ENCODE measurements around the gene NDUFAF5. TPM values are rescaled to one million over a fixed set of nuclear protein-coding genes. Genes with fewer than 3 reads are reported as not detected.

Gene NDUFAF5
- total RNA-seq, 2 experiments from 2014 or later, result 70.8 to 73.5 TPM

GRCh38 chr20:13771853-13772453 is 12.9 kb upstream of the NDUFAF5 start:
- peaks cover 73% of the 10 kb centered on the region for H3K36me3 ChIP-seq (ENCODE audit: insufficient read depth, low read length)

GRCh38 chr20:13772529-13772928 is 12.3 kb upstream of the NDUFAF5 start:
- no peak for TF ChIP-seq CTCF (IDR thresholded peaks at IDR 0.05)
- peaks cover 87% of the 10 kb centered on the region for H3K36me3 Mint-ChIP-seq (ENCODE audit: low read depth)
- intact Hi-C loops (cut with DNase I, micrococcal nuclease), result loop anchor here in 1 of 2 experiments (5.0 kb wide), 3 partner anchors 315 to 845 kb away; no protein-coding TSS in a partner anchor
- no peaks in the 10 kb centered on the region for H3K27me3 Mint-ChIP-seq
- no peak overlapping the region for H3K27ac Mint-ChIP-seq
- Histone ChIP-seq H3K4me1 (ENCODE audit: insufficient read depth, low read length) (no peaks in the 10 kb centered on the region), H3K36me3 (ENCODE audit: insufficient read depth, low read length) (peaks cover 67% of the 10 kb centered on the region), H3K27ac (ENCODE audit: low read depth in 1 of 2, low read length in 2 of 2) (no peak overlapping the region), H3K9me3 (ENCODE audit: control insufficient read depth in 1 of 2, insufficient read depth in 1 of 2, low read length in 2 of 2) (no peaks in the 10 kb centered on the region), H3K27me3 (ENCODE audit: control insufficient read depth in 1 of 2, insufficient read depth in 2 of 2, low read length in 2 of 2) (no peaks in the 10 kb centered on the region), H3K4me3 (ENCODE audit: low read length) (no peak overlapping the region)
- H3K4me3 Mint-ChIP-seq, result no peak overlapping the region
- DNase-seq (no peak), ATAC-seq (ENCODE audit: poor library complexity) (no peak)
- CTCF ChIA-PET, result interaction anchor here (0.8 to 1.9 kb wide), 6 partner anchors 10 to 34 kb away, joined by 3 to 6 read pairs (median 4); partner anchors contain the start of genes ESF1 and NDUFAF5
- POLR2A ChIA-PET, result no interaction called here
- H3K4me1 Mint-ChIP-seq (ENCODE audit: low read depth), result peaks cover 14% of the 10 kb centered on the region
- no peaks in the 10 kb centered on the region for H3K9me3 Mint-ChIP-seq

More at GRCh38 chr20:13771853-13772453, 12.9 kb upstream of the NDUFAF5 start:
- ChIA-PET CTCF (interaction anchor here (0.7 to 1.9 kb wide), 8 partner anchors 9 to 117 kb away, joined by 3 to 6 read pairs (median 4); partner anchors contain the start of genes ESF1 and NDUFAF5), POLR2A (no interaction called here)
- DNase-seq, result peak in 3 of 14 experiments; percentile 14 to 38 (median 20)
- no peaks in the 10 kb centered on the region for H3K27me3 ChIP-seq (ENCODE audit: control insufficient read depth in 1 of 2, insufficient read depth in 2 of 2, low read length in 2 of 2)
- Mint-ChIP-seq H3K4me3 (no peak overlapping the region), H3K36me3 (ENCODE audit: low read depth) (peaks cover 87% of the 10 kb centered on the region), H3K27me3 (no peaks in the 10 kb centered on the region), H3K4me1 (ENCODE audit: low read depth) (peaks cover 9% of the 10 kb centered on the region), H3K27ac (no peak overlapping the region), H3K9me3 (no peaks in the 10 kb centered on the region)
- H3K27ac ChIP-seq (ENCODE audit: low read depth in 1 of 2, low read length in 2 of 2), result no peak overlapping the region
- intact Hi-C loops (cut with DNase I, micrococcal nuclease), result loop anchor here in 1 of 2 experiments (5.0 kb wide), 3 partner anchors 315 to 845 kb away; no protein-coding TSS in a partner anchor
- ATAC-seq (ENCODE audit: poor library complexity), result no peak
- TF ChIP-seq CTCF (IDR thresholded peaks at IDR 0.05), result peak; percentile 83
- no peak overlapping the region for H3K4me3 ChIP-seq (ENCODE audit: low read length)
- no peaks in the 10 kb centered on the region for H3K4me1 ChIP-seq (ENCODE audit: insufficient read depth, low read length)
- H3K9me3 ChIP-seq (ENCODE audit: control insufficient read depth in 1 of 2, insufficient read depth in 1 of 2, low read length in 2 of 2), result no peaks in the 10 kb centered on the region

- ATAC-seq (ENCODE audit: poor library complexity) (no peak), DNase-seq (no peak)
- Histone ChIP-seq H3K36me3 (ENCODE audit: insufficient read depth, low read length) (peaks cover 49% of the 10 kb centered on the region), H3K4me1 (ENCODE audit: insufficient read depth, low read length) (no peaks in the 10 kb centered on the region), H3K9me3 (ENCODE audit: control insufficient read depth in 1 of 2, insufficient read depth in 1 of 2, low read length in 2 of 2) (no peaks in the 10 kb centered on the region), H3K4me3 (ENCODE audit: low read length) (no peak overlapping the region), H3K27ac (ENCODE audit: low read depth in 1 of 2, low read length in 2 of 2) (no peak overlapping the region), H3K27me3 (ENCODE audit: control insufficient read depth in 1 of 2, insufficient read depth in 2 of 2, low read length in 2 of 2) (no peaks in the 10 kb centered on the region)
- Mint-ChIP-seq H3K9me3 (no peaks in the 10 kb centered on the region), H3K4me1 (ENCODE audit: low read depth) (peaks cover 31% of the 10 kb centered on the region), H3K27ac (no peak overlapping the region), H3K36me3 (ENCODE audit: low read depth) (peaks cover 76% of the 10 kb centered on the region), H3K4me3 (no peak overlapping the region), H3K27me3 (no peaks in the 10 kb centered on the region)
- POLR2A ChIA-PET, result no interaction called here
- TF ChIP-seq CTCF (IDR thresholded peaks at IDR 0.05), result no peak
- CTCF ChIA-PET, result no interaction called here
- intact Hi-C loops (cut with DNase I, micrococcal nuclease), result no loop called here
Observed at GRCh38 chr20:13775867-13776266, 9.0 kb upstream of the NDUFAF5 start.

Measured in CD4-positive, alpha-beta T cell (primary cell).